GM12875 (cell line): ENCODE measurements around the gene TRPV4.
"Not testable (repeated sequence)": the region's sequence is repeated elsewhere in the genome, so short reads cannot be mapped to it uniquely, and the experiment has no call there.

Experiments
- H3K4me3 ChIP-seq: one replicate; pipeline ENCODE4 v1.5.1; 2011; ENCODE audit warnings: low read depth, low read length, control low read depth
- TF ChIP-seq, protein P1 (sequence below): IDR thresholded peaks from 2 replicates; pipeline ENCODE4 v1.5.1; 2011; ENCODE audit warnings: low read depth, mild to moderate bottlenecking, control low read depth, inconsistent platforms, low read length, moderate library complexity, borderline replicate concordance; ENCODE audit not compliant: insufficient read depth

TRPV4 gene

DNA sequence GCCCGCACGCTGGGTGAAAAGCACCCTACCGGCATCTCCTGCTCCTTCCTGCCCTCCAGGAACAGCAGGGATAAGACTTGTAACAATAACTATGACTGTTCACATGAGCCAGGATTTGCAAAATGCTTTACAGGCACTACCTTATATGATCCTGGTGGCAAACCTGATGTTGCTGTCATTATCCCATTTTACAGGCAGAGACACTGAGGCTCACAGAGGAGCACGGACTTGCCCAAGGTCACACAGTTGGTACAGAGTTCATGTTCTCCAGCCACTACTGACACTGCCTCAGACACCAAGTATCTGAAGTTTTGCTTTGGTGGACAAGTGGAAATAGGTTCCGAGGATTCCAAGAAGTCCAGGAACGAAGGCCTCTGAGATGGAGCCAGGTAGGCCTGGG lies 24.5 kb upstream of the TRPV4 start:
- TF ChIP-seq, protein P1, sequence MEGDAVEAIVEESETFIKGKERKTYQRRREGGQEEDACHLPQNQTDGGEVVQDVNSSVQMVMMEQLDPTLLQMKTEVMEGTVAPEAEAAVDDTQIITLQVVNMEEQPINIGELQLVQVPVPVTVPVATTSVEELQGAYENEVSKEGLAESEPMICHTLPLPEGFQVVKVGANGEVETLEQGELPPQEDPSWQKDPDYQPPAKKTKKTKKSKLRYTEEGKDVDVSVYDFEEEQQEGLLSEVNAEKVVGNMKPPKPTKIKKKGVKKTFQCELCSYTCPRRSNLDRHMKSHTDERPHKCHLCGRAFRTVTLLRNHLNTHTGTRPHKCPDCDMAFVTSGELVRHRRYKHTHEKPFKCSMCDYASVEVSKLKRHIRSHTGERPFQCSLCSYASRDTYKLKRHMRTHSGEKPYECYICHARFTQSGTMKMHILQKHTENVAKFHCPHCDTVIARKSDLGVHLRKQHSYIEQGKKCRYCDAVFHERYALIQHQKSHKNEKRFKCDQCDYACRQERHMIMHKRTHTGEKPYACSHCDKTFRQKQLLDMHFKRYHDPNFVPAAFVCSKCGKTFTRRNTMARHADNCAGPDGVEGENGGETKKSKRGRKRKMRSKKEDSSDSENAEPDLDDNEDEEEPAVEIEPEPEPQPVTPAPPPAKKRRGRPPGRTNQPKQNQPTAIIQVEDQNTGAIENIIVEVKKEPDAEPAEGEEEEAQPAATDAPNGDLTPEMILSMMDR: no peak
- no peak overlapping the region for H3K4me3 ChIP-seq

GRCh38 chr12:109855377-109855776 lies 22.2 kb upstream of the TRPV4 start:
- TF ChIP-seq, protein P1: no peak
- H3K4me3 ChIP-seq: no peak overlapping the region

DNA sequence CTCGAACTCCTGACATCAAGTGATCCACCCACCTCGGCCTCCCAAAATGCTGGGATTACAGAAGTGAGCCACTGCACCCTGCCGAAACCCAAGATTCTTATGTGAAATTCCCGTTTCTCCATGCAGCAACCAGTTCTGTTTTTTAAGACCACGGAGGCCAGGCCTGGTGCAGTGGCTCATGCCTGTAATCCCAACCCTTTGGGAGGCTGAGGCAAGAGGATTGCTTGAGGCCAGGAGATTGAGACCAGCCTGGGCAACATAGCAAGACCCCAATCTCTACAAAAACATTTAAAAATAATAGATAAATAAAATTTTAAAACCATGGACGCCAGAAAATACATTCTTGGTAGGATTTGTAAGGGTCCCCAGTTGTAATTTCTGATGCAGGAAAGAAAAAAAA lies 17.3 kb upstream of the TRPV4 start:
- not testable (repeated sequence) for H3K4me3 ChIP-seq

GRCh38 chr12:109847142-109847735 lies 14.0 kb upstream of the TRPV4 start:
- TF ChIP-seq, protein P1: no peak
- no peak overlapping the region for H3K4me3 ChIP-seq

DNA sequence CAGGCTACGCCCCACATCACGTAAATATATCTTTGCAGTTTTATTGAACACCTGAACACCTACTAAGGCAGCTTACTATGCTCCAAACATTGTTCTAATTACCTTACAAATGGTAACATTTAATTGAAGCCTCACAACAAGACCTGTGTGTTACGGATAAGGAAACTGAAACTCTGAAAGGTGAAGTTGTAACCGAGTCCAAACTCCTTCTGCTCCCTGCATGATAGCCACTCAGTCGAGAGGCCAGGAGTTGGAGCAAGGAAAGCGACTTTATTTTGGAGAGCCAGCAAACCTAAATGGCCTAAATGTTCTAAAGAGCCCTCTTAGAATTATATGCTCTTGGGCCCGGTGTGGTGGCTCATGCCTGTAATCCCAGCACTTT lies 12.6 kb upstream of the TRPV4 start:
- TF ChIP-seq, protein P1: no peak
- H3K4me3 ChIP-seq: no peak overlapping the region

- TF ChIP-seq, protein P1: peak; percentile 99
- H3K4me3 ChIP-seq: peak overlapping the region; percentile 18
Measured at GRCh38 chr12:109844983-109845823, 12.0 kb upstream of the TRPV4 start.

GRCh38 chr12:109844091-109844490 lies 10.9 kb upstream of the TRPV4 start:
- no peak overlapping the region for H3K4me3 ChIP-seq

More at GRCh38 chr12:109844091-109844490, 10.9 kb upstream of the TRPV4 start:
- TF ChIP-seq, protein P1: no peak
